T-cell (primary cell): ENCODE data around the gene CARD8. TPM values are rescaled to one million over a fixed set of nuclear protein-coding genes. Genes with fewer than 3 reads are reported as not detected.
"Not testable (repeated sequence)": the region's sequence is repeated elsewhere in the genome, so short reads cannot be mapped to it uniquely, and the experiment has no call there.

Experiments
- ATAC-seq, 4 experiments: fragments of 200-7000 bp in 3 of 4; fragments of 150-1000 bp in 1 of 4; cut with Tn5 transposase; replicated peaks in 1 of 4; 1 replicate in 3 of 4; 2 replicates in 1 of 4; pipeline ENCODE4 v1.10.0; 2021; ENCODE audit warnings: moderate library complexity in 3 of 4, mild to moderate bottlenecking in 2 of 4, moderate number of reproducible peaks in 1 of 4
- CTCF ChIA-PET, 2 donors: fragments of 300-600 bp; sonication (Branson Sonifier 250); formaldehyde crosslinking; loops; one replicate each; lab custom pipeline; 2022; ENCODE audit warnings: antibody characterized with exemption in 2 of 2; lab: Charles Lee
- POLR2A ChIA-PET, 2 donors: fragments of 300-600 bp; sonication (Branson Sonifier 250); formaldehyde crosslinking; loops; one replicate each; lab custom pipeline; 2022; ENCODE audit warnings: antibody characterized with exemption in 2 of 2; lab: Charles Lee
- DNase-seq, 35 experiments: peaks; one replicate each; pipeline versions ENCODE4 v3.0.0 to v3.0.0-alpha.2; 2013 to 2023
- H3K27ac ChIP-seq: one replicate; pipeline ENCODE4 v1.5.1; 2013; ENCODE audit warnings: low read length
- H3K27me3 ChIP-seq, 2 experiments: replicated peaks in 1 of 2; 1 replicate in 1 of 2; 2 replicates in 1 of 2; pipeline versions ENCODE4 v1.6.1 to v1.7.0; 2013; ENCODE audit warnings: low read length in 1 of 2, mixed read lengths in 1 of 2; ENCODE audit not compliant: control insufficient read depth in 2 of 2, insufficient read depth in 2 of 2; ENCODE audit errors: extremely low read depth in 1 of 2
- H3K36me3 ChIP-seq, 2 donors: 1 replicate in 1 of 2; 2 replicates in 1 of 2; pipeline versions ENCODE4 v1.6.1 to v1.7.0; 2013; ENCODE audit warnings: low read length in 1 of 2; ENCODE audit not compliant: control insufficient read depth in 2 of 2, insufficient read depth in 1 of 2; ENCODE audit errors: extremely low read depth in 1 of 2
- H3K4me1 ChIP-seq, 2 experiments: 1 replicate in 1 of 2; 2 replicates in 1 of 2; pipeline versions ENCODE4 v1.6.1 to v1.7.0; 2013; ENCODE audit warnings: low read length in 2 of 2, mixed read lengths in 1 of 2; ENCODE audit not compliant: insufficient read depth in 2 of 2, control insufficient read depth in 1 of 2; ENCODE audit errors: extremely low read depth in 1 of 2
- H3K4me3 ChIP-seq, 2 donors: 1 replicate in 1 of 2; 2 replicates in 1 of 2; pipeline versions ENCODE4 v1.5.1 to v1.7.0; 2013; ENCODE audit warnings: mild to moderate bottlenecking in 2 of 2, low read length in 1 of 2, moderate library complexity in 1 of 2; ENCODE audit not compliant: control insufficient read depth in 1 of 2; ENCODE audit errors: extremely low read depth in 1 of 2
- H3K9me3 ChIP-seq: 2 replicates; pipeline ENCODE4 v1.7.0; 2013
- H3K27ac Mint-ChIP-seq, 2 donors: one replicate each; pipeline ENCODE4 v1.8.0; 2020 to 2021; ENCODE audit warnings: mild to moderate bottlenecking in 2 of 2, mixed read lengths in 2 of 2
- H3K27me3 Mint-ChIP-seq, 2 donors: one replicate each; pipeline ENCODE4 v1.8.0; 2021 to 2022; ENCODE audit warnings: mixed read lengths in 2 of 2
- H3K36me3 Mint-ChIP-seq: one replicate; pipeline ENCODE4 v1.8.0; 2021; ENCODE audit warnings: mixed read lengths
- H3K4me1 Mint-ChIP-seq, 3 donors: one replicate each; pipeline ENCODE4 v1.8.0; 2020 to 2022; ENCODE audit warnings: mixed read lengths in 3 of 3, mild to moderate bottlenecking in 1 of 3
- H3K4me3 Mint-ChIP-seq, 3 donors: one replicate each; pipeline ENCODE4 v1.8.0; 2020 to 2022; ENCODE audit warnings: mild to moderate bottlenecking in 3 of 3, mixed read lengths in 3 of 3, moderate library complexity in 3 of 3
- H3K9me3 Mint-ChIP-seq, 3 donors: one replicate each; pipeline ENCODE4 v1.8.0; 2020 to 2022; ENCODE audit warnings: mixed read lengths in 3 of 3
- WGBS: methylation state at CpG from one replicate; pipeline ENCODE4 v1.1.5; 2013; ENCODE audit warnings: missing lambda C conversion rate; ENCODE audit not compliant: insufficient coverage; 5-methylcytosine and 5-hydroxymethylcytosine counted together
- total RNA-seq, 35 experiments: library from RNA in 6 of 35; stranded (reverse) in 6 of 35; fragments of 120-200 nt in 1 of 35; gene quantifications; one replicate each; pipeline versions ENCODE4 v1.2.1 to v1.2.4 and lab custom pipeline; 2013 to 2026

The CARD8 gene
- total RNA-seq, 5 donors from 2014 or later (not counting 1 experiment from before 2014, with no cell fraction given) = 146 to 224 (median 191) TPM

DNA sequence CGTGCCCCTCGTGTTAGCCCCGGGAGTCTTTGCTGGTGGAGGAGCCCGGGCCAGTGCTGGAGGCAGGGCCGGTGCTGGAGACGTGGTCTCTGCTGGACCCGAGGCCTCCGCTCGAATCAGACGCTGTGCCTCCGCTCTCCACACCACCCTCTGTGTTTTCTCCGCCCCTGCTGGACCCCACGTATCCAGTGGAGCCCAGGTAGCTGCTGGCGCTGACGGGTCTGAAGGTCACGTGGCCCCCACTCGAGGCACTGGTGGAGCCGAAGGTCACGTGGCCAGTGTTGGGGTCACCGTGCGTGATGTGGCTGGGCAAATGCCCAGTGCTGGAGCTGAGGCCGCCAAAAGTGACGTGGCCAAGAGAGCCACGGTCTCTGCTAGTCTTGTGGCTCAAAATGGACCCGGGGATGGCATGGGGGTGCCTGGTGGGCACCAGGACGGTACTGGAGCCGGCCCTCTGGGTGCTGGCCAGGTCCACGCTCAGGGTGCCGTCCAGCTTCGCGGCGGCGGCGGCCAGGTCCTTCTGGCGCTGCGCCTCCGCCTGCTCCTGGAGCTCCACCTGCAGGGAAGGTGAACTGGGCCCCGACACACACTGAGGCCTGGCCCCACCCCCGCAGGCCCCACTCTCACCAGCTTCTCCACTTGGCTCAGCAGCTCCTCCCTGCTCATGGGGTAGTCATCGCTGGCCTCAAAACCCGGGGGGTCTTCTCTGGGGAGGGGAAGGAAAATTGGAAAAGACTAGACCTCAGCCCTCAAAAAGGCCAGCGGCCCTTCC is 41.4 kb upstream of the CARD8 start:
- no peak for ATAC-seq
- ChIA-PET CTCF (interaction anchor here (0.6 kb wide), 2 partner anchors 90 to 335 kb away, joined by 3 to 6 read pairs; no protein-coding TSS in a partner anchor), POLR2A (no interaction called here)
- Mint-ChIP-seq H3K27me3 (peaks cover 0 to 13% of the 10 kb centered on the region in 2 donors), H3K4me1 (no peaks in the 10 kb centered on the region), H3K27ac (no peak overlapping the region), H3K9me3 (no peaks in the 10 kb centered on the region), H3K4me3 (no peak overlapping the region), H3K36me3 (no peaks in the 10 kb centered on the region)
- Histone ChIP-seq H3K36me3 (no peaks in the 10 kb centered on the region), H3K27ac (no peak overlapping the region), H3K4me3 (no peak overlapping the region), H3K9me3 (no peaks in the 10 kb centered on the region), H3K27me3 (peaks cover 0 to 32% of the 10 kb centered on the region in 2 experiments), H3K4me1 (no peaks in the 10 kb centered on the region)
- 88% methylated on average over 35 of the region's 42 CpGs for WGBS
- no peak for DNase-seq

DNA sequence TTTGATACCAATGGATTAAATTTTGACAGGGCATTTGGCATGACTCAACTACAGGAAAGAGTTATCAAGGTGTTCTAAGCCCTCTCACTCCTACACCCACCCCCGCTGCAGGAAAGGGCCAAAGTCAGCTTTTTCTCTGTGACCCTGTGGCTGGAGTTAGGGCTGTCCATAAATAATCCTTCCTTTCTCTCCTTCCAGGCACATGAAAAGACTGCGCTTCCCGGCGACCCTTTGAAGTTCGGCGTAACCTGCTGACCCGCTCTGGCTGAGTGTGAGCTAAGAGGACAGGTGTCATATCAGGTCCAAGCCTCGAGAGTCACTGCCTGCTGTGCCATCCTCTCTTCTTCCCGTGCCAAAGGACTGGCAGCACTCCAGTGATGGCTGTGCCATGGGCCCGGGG is 39.7 kb upstream of the CARD8 start:
- Mint-ChIP-seq H3K27me3 (peaks cover 0 to 16% of the 10 kb centered on the region in 2 donors), H3K27ac (no peak overlapping the region), H3K36me3 (no peaks in the 10 kb centered on the region), H3K4me3 (no peak overlapping the region), H3K9me3 (no peaks in the 10 kb centered on the region), H3K4me1 (peaks cover 0 to 7% (median 4%) of the 10 kb centered on the region in 3 donors)
- DNase-seq (no peak), ATAC-seq (no peak)
- 78% methylated on average over 6 of the region's 10 CpGs for WGBS
- H3K9me3 ChIP-seq = no peaks in the 10 kb centered on the region
- peaks cover 0 to 45% of the 10 kb centered on the region in 2 experiments for H3K27me3 ChIP-seq
- POLR2A ChIA-PET = no interaction called here
- H3K36me3 ChIP-seq = no peaks in the 10 kb centered on the region
- H3K27ac ChIP-seq = no peak overlapping the region
- H3K4me1 ChIP-seq = peaks cover 3 to 10% of the 10 kb centered on the region in 2 experiments
- CTCF ChIA-PET = no interaction called here
- H3K4me3 ChIP-seq = no peak overlapping the region

DNA sequence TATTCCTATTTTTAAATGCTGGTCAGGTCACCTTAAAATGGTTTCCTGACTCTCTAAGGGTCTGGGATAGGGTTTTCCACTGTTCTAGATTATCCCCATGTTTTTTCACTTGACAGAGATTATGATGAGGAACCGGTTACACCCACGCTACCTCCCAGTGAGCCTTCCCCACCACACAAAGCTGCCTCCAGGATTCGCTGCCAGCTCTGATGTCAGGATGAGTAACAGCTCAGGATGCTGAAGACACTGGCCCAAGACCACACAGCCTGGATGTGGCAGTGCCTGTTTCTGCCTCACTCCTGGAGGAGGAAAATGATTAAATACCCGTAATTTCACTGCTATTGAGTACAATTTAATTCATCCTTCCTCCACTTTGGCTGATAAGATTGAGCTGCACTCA is 37.1 kb upstream of the CARD8 start:
- no peak overlapping the region for H3K4me3 Mint-ChIP-seq
- Histone ChIP-seq H3K4me1 (peaks cover 3 to 10% of the 10 kb centered on the region in 2 experiments), H3K27me3 (peaks cover 0 to 51% of the 10 kb centered on the region in 2 experiments), H3K36me3 (no peaks in the 10 kb centered on the region), H3K4me3 (no peak overlapping the region), H3K9me3 (no peaks in the 10 kb centered on the region), H3K27ac (no peak overlapping the region)
- no CpG with 5 or more reads among the region's 4 CpGs for WGBS
- ATAC-seq (no peak), DNase-seq (no peak)
- H3K27ac Mint-ChIP-seq = no peak overlapping the region
- CTCF ChIA-PET = interaction anchor here in 1 of 2 donors (1.3 kb wide), 1 partner anchor 24 kb away, joined by 3 read pairs; no protein-coding TSS in a partner anchor
- H3K4me1 Mint-ChIP-seq = peaks cover 0 to 7% (median 4%) of the 10 kb centered on the region in 3 donors
- no peaks in the 10 kb centered on the region for H3K9me3 Mint-ChIP-seq
- H3K36me3 Mint-ChIP-seq = no peaks in the 10 kb centered on the region
- POLR2A ChIA-PET = no interaction called here
- H3K27me3 Mint-ChIP-seq = peaks cover 0 to 16% of the 10 kb centered on the region in 2 donors

DNA sequence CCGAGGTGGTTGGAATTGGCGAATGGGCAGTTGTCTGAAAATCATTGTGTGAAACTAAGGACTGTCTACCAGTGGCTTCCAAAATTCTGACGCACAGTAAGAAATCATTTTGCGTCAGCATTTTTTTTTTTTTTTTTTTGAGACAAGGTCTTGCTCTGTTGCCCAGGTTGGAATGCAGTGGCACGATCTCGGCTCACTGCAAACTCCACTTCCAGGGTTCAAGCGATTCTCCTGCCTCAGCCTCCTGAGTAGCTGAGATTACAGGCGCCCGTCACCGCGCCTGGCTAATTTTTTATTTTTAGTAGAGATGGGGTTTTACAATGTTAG is 35.7 kb upstream of the CARD8 start:
- H3K36me3 ChIP-seq, H3K36me3 Mint-ChIP-seq, H3K4me1 ChIP-seq, H3K4me1 Mint-ChIP-seq, H3K9me3 ChIP-seq, H3K27ac ChIP-seq, H3K27ac Mint-ChIP-seq, DNase-seq, H3K9me3 Mint-ChIP-seq, ATAC-seq, POLR2A ChIA-PET: not testable (repeated sequence)
- H3K27me3 Mint-ChIP-seq = peaks cover 1 to 16% of the 10 kb centered on the region in 2 donors
- Histone ChIP-seq H3K4me3 (peak overlapping the region; percentile 48 to 78), H3K27me3 (peaks cover 0 to 46% of the 10 kb centered on the region in 2 experiments)
- CTCF ChIA-PET = interaction anchor here (0.5 to 1.2 kb wide), 6 partner anchors 25 to 183 kb away, joined by 3 to 5 read pairs (median 4); no protein-coding TSS in a partner anchor
- 0% methylated on average over 3 of the region's 11 CpGs for WGBS
- H3K4me3 Mint-ChIP-seq = peak overlapping the region; percentile 68 to 75 (median 75)

DNA sequence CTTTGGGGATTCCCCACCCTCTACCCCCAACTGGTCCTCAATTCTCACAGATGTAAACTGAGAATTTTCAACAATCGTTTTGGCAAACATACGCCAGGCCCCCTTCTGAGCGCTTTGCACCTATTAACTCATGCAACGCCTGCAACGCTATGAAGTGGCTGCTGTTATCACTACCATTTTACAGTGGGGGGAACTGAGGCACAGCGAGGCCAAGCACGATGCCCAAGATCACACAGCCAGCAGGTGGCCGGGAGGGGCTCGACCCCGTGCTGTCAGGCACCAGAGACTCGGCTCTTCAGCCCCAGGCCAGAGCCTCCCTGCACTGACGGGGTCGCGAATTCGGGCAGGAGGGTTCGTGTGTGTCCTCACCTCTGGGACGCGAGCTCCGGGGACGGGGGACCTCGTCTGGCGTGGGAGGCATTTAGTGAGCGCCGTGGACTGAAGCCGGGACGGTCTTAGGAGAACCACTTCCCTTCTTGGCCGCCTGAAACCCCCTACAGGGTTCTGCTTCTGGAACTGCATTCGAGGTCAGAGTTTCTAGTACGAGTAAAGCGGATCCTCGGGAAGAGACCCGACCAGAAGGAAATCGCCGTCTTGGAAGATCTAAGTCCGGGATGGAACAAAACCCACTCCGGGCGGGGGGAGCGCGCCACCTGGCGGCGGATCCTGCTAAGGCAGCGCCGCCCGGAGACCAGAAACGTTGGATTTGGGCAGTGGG is 35.2 kb upstream of the CARD8 start:
- Mint-ChIP-seq H3K27ac (no peak overlapping the region), H3K9me3 (peaks cover 5 to 10% (median 10%) of the 10 kb centered on the region in 3 donors), H3K36me3 (peaks cover 3% of the 10 kb centered on the region), H3K4me1 (peaks cover 0 to 7% (median 4%) of the 10 kb centered on the region in 3 donors), H3K27me3 (peaks cover 7 to 16% of the 10 kb centered on the region in 2 donors), H3K4me3 (peak overlapping the region; percentile 68 to 75 (median 75))
- ChIA-PET POLR2A (no interaction called here), CTCF (interaction anchor here (0.5 to 1.2 kb wide), 5 partner anchors 9 to 87 kb away, joined by 3 to 4 read pairs (median 4); no protein-coding TSS in a partner anchor)
- ATAC-seq (peak; percentile 60 to 75 (median 68)), DNase-seq (peak in 31 of 35 experiments; percentile 9 to 78 (median 42))
- Histone ChIP-seq H3K27ac (no peak overlapping the region), H3K4me3 (peak overlapping the region; percentile 48 to 78), H3K4me1 (peaks cover 3 to 10% of the 10 kb centered on the region in 2 experiments), H3K9me3 (no peaks in the 10 kb centered on the region), H3K36me3 (no peaks in the 10 kb centered on the region), H3K27me3 (peaks cover 0 to 46% of the 10 kb centered on the region in 2 experiments)
- 5% methylated on average over 45 of the region's 45 CpGs for WGBS

DNA sequence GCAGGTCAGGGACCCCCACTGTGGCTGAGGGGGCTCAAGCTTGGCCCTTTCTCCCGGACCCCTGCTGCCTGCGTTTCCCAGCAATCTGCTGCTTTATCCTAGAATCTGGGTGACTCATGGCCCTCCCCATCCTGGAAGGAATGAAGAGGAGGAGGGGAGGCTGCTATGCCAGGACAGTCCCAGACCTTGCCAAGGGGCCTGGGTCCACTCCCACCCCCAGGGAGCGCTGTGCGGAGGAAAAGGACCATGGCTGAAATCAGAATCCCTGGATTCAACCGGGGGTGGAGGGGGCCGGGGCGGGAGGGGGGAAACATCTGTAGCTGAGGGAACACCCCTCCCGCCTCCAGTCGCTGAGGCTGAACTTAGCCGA is 34.7 kb upstream of the CARD8 start:
- Histone ChIP-seq H3K36me3 (no peaks in the 10 kb centered on the region), H3K4me3 (no peak overlapping the region), H3K27ac (no peak overlapping the region), H3K4me1 (peaks cover 3 to 10% of the 10 kb centered on the region in 2 experiments), H3K9me3 (no peaks in the 10 kb centered on the region), H3K27me3 (peaks cover 0 to 41% of the 10 kb centered on the region in 2 experiments)
- peaks cover 3% of the 10 kb centered on the region for H3K36me3 Mint-ChIP-seq
- ChIA-PET POLR2A (no interaction called here), CTCF (interaction anchor here in 1 of 2 donors (0.6 to 0.8 kb wide), 2 partner anchors 9 to 26 kb away, joined by 3 to 4 read pairs; no protein-coding TSS in a partner anchor)
- H3K4me3 Mint-ChIP-seq = peak overlapping the region in 1 of 3 donors; percentile 68
- WGBS = 0% methylated on average over 2 of the region's 10 CpGs
- H3K27ac Mint-ChIP-seq = no peak overlapping the region
- DNase-seq = no peak
- peaks cover 0 to 7% (median 4%) of the 10 kb centered on the region in 3 donors for H3K4me1 Mint-ChIP-seq
- peaks cover 8 to 11% of the 10 kb centered on the region in 2 donors for H3K27me3 Mint-ChIP-seq
- peaks cover 5 to 12% (median 11%) of the 10 kb centered on the region in 3 donors for H3K9me3 Mint-ChIP-seq
- ATAC-seq = no peak
